HG03439 (cell line): ENCODE measurements around the gene SLC37A3.
"Not testable (repeated sequence)": the region's sequence is repeated elsewhere in the genome, so short reads cannot be mapped to it uniquely, and the experiment has no call there.

Experiments
- ATAC-seq: cut with Tn5 transposase; IDR thresholded peaks from one replicate; pipeline ENCODE4 v1.9.1; 2021; ENCODE audit warnings: mild to moderate bottlenecking, moderate library complexity; ENCODE audit not compliant: unreplicated experiment

The SLC37A3 gene

DNA sequence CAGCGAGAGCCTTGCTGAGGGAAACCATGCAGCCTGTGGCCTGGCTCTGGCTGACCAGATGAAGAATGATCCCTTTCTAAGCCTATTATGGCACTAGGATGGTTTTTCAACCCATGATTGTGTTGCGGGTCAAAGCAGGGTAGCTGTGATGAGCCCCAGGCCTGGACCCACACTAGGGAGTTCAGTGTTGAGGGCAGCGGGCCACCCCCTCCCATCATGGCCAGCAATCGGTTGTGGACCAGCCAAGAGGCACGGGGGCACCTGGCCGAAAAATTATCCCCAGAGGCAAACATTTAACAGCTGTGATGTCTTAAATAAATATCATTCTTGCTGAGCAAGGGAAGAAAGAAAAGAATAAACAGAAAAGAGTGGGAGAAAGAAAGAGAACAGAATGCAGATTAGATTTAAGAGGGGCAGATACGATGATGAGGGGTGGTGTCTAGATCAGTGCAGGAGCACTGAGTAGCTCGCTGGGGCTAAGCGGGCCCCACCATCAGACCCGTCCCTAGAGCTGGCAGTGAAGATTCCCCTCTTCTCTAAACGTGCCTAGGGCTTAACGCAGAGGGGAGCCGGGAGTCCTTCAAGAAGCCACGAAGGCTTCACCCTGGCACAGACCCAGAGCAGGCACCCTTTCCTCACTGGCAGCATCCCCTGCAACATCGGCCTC is 82.7 kb downstream of the SLC37A3 start:
- no peak for ATAC-seq

DNA sequence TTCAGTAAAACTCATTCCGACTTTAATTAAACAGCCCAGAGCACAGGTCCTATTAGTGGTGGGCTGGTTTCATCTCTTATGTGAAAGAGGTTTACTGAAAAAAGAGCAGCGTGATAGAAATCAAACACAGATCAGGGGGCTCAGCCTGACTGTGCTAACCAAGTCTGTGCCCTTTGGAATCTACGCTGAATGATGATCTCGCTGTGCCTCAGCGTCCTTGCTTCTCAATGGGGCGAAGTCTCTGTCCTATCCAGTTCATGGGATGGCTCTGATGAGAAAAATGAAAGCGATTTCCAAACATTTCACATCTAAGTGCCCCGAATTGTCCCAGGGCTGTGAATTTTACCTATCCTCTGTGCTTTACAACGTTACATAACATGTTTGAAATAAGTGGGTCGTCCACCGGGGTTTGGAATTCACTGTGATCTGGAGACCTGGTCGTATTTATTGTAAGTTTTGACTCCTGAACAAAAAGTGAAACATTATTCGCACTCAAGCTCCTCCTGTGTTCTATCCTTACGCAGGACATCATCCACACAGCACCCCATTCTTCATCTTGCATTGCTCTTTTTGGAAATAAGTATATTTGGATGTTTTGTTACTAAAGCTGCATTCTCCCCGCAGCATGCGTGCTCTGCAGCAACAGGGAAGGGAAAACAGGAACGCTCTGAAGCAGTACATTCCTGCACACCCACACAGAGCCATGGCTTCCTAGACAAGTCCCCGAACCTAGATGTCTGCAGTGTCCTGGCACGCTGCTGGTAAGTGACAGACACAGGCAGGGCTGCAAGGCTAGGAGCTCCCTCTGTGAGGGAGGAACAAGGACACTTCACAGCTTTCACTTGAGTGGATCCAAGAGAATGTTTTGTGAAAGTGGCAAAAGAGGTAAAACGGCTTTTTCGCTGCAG is 83.5 kb downstream of the SLC37A3 start:
- no peak for ATAC-seq

DNA sequence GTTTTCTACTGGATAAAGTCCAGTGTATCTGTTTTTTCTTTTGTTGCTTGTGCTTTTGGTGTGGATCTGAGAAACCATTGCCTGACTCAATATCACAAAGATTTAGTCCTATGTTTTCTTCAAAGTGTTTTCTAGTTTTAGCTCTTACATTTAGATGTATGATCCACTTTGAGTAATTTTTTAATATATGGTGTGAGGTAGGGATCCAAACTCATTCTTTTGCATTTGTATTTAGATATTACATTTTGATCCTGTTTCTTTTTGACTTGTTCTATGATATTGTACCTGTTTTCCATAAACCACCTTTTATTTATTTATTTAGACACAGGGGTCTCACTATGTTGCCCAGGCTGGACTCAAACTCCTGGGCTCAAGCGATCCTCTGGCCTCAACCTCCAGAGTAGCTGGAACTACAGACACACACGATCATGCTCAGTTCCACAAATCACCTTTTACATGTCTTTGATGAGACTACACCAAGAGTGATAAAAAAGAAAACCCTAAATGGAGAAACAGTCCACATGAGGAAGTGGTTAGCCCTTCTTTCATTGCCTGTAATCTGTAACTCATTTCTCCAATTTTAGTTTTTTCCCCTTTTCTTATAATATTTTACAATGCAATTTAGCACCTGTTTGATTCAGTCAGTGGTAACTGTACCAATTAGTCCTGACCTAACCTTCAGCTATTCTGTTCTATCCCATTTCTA is 86.0 kb downstream of the SLC37A3 start:
- ATAC-seq, result no peak

DNA sequence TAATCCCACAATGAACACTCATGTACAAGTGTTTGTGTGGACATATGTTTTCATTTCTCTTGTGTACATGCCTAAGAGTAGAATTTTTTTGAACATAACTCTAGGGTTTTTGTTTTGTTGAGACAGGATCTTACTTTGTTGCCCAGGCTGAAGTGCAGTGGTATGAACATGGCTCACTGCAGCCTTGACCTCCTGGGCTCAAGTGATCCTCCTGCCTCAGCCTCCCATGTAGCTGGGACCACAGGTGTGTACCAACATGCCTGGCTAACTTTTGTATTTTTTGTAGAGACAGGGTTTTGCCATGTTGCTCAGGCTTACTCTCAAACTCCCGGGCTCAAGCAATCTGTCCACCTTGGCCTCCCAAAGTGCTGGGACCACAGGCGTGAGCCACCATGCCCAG is 87.2 kb downstream of the SLC37A3 start:
- not testable (repeated sequence) for ATAC-seq

DNA sequence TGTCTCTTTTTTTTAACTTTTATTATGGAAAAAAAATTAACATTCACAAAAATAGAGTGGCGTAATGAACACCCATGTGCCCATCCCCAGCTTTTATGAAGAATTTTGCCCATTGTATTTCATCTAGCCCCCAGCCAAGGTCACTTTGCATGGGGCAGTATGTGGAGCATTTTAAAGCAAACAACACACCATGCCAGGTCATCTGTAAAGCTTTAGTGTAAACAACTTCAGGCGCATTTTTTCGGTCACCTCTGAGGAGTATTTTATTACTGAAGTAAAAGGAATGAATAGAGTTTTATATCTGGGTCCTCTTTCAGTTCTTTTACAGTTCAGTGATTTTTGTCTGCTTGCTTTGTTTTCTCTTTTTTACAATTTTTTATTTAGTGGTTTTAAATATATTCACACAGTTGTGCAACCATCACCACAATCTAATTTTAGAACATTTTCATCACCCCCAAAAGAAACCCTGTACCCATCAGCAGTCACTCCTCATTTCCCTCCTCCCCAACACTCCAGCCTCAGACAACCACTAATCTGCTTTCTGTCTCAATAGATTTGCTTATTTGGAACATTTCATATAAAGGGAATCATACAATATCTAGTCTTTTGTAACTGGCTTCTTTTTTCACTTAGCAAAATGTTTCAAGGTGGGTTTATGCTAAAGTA is 87.9 kb downstream of the SLC37A3 start:
- no peak for ATAC-seq

DNA sequence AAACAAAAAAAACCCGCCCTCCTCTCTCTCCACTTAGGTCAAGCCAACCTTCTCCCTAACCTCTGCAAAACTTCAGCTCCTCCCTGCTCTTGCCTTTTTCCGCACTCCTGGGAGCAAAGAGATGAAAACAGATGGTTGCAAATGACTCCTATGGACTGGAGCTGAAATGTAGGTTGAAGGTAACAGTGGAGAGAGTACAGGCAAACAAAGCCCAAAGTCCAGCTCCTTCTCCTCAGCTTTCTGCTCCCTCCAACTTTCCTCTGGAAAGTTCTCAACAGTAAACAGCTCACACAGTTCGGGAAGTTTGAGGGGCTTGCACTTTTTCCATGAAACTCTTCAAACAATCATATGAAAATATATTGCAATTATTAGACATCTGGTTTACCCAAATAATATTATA is 90.3 kb downstream of the SLC37A3 start:
- ATAC-seq, result no peak

DNA sequence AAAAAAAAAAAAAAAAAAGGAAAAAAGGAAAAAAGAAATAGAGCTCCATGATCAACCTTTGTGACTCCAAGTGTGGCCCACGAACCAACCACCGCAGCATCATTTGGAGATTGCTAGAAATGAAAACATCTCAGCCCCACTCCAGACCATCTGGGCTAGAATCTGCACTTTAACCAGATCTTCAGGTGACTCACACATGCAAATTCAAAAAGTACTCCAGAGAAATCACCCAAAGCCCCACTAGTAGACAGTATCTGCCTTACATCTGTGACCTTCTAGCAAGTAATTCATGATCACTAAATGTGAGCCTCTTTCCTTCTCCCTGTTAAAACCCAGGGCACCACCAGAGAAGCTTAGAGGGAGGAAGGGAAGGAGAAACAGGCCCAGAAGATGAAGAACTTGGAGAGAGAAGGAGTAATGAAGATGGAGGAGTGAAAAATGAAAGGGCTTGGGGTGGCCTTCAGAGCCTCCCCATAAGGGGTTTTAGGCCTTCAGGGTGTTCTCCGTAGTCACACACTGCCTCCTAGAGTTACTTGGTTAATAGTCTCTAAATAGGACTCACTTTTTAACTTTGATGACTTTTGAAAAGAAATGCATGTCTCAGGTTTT is 94.0 kb downstream of the SLC37A3 start:
- no peak for ATAC-seq

DNA sequence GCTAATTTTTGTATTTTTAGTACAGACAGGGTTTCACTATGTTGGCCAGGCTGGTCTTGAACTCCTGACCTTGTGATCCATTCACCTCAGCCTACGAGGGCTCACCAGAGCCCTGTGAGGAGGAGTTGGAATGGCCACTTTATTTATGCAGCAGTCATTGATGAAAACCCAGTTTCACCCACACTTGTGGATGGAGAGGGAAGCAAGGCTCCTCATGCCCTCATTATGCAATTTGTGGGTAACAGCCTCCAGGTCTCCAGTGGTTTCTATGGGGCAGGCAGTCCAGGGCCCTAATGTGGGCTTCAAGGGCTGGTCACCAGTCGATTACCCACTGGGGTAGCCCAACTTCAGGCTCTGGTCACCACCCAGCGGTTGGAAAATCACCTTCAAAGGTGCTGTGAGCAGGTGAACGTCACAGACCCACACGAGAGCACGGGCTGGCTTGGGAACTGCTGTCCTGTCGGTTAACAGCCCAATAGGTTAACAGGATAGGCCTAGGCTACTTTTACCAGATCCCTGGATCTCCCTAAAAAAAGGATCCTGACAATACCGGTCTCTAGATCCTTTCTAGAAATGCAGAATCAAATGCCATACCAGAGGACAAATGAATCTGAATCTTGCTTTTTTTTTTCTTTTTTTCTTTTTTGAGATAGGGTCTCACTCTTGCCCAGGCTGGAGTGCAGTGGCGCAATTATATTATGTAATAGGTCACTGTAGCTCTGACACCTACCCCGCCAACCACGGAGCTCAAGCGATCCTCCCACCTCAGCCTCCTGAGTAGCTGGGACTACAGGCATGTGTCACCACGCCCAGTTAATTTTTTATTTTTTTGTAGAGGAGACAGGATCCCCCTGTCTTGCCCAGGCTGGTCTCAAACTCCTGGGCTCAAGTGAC is 97.8 kb downstream of the SLC37A3 start:
- no peak for ATAC-seq

DNA sequence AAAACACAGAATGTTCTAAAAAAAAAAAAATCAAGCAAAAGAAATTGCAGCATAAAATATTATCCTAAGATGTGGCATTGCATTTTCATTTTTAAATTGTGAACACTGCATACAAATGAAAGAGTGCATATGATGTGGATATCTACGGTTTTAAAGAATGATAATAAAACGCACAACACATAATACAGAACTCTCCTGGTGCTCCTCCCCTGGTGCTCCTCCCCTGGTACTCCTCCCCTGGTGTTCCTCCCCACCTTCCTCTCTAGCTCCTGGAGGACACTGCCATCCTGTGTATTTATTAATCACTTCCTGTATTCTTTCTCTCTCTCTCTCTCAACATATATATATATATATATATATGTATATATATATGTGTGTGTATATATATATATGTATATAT is 100.1 kb downstream of the SLC37A3 start:
- ATAC-seq, result no peak

DNA sequence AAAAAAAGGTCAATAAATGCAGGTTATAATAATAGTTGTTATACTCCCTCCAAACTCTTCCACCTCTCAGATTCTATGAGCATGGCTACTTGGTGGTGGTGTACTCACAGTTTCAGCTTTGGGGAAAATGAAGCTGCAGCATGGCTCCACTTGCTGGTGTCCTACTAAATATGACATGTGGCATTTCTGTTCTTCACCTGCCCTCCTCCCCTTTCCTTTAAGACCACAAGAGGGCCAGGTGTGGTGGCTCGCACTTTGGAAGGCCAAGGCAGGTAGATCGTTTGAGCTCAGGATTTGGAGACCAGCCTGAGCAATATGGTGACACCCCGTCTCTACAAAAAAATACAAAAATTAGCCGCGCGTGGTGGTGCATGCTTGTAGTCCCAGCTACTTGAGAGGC is 101.1 kb downstream of the SLC37A3 start:
- ATAC-seq, result no peak

DNA sequence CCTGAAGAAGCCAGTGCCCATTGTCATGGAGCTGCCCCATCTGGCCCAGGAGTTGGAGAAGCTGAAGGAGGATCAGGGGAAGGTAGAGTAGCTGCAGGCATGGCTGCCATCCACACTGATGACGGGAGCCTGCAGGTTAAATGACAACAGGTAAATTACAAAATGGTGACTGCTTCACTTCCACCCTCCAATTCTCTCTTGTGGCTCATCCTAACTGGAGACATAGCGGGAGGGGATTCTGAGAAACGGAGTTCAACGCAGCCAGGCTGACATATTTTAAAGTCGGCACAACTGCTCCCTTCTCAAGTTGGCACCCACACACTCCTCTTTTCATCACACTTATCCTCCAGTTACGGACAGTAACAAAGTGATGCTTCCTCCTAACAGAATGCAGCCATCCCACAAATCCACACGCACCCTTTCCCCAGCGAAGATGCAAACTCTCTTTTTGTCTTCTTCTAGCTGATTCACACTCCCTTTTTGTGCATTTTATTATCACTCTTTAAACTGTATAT is 103.0 kb downstream of the SLC37A3 start:
- ATAC-seq, result no peak

DNA sequence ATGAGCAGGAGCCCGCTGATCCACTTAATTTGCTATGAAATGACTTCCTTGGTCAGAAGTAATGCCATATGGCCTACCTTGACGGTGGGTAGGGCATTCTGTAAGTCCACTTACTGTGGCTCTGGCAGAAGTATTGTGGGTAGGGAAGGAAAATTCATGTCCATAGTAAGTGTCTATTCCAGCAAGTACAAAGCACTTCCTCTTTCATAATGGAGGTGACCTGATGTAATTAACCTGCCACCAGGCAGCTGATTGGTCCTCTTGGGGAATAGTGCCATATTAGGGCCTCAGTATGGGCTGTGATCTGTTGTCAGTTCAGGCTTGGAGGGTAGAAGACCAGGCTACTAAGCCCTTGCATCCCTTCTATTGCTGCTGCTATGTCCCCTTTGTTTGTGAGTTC is 103.9 kb downstream of the SLC37A3 start:
- no peak for ATAC-seq

DNA sequence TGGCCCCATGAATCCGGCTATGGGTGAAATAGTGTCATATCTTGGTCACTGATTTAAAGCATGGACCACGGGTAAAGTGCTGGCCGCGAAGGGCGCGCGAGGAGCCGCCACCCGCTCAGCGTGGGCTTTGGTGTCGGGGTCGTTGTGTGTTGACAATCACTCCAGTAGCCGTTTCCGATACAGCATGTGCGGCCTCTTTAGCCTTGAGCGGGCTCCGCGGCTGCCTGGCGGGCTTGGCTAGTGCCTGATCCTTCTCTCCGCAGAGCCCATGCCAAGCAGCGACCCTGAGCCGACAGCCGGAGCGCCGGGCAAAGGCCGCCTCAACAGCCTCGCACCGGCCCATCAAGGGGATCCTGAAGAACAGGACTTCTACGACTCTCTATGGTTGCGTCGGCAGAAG is 105.9 kb downstream of the SLC37A3 start:
- ATAC-seq, result no peak

DNA sequence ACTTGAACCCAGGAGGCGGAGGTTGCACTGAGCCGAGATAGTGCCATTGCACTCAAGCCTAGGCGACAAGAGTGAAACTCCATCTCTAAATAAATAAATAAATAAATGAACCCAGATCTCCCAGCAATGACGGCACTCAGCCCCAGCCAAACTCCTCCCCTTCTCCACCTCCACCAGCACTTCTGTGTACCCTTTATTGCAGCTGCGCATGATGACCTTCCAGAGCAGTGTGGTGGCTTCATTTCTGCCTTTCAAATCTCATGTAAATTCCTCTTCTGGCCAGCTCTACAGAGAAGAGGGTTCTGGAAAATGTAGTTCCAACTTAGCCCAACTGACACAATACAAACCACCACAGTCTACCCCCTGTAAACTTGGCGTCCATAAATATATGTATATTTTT is 108.5 kb downstream of the SLC37A3 start:
- no peak for ATAC-seq

DNA sequence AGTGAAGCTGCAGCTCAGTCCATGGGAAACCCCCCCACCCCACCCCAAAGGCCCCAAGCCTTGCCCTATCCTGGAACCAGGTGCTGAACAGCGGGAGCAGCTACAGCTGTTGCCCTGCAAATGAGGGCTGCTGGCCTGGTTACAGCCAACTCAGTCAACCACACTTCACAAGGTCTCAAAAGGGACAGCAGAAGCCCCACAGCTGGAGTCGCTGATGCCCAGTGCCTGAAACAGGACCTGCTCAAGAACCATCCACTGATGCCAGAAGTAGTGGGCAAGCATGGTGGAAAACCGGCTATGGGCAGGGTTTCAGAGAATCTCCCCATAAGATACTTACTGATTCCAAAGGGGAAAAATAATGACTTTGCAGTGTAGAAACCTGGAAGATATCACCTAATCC is 110.3 kb downstream of the SLC37A3 start:
- no peak for ATAC-seq

DNA sequence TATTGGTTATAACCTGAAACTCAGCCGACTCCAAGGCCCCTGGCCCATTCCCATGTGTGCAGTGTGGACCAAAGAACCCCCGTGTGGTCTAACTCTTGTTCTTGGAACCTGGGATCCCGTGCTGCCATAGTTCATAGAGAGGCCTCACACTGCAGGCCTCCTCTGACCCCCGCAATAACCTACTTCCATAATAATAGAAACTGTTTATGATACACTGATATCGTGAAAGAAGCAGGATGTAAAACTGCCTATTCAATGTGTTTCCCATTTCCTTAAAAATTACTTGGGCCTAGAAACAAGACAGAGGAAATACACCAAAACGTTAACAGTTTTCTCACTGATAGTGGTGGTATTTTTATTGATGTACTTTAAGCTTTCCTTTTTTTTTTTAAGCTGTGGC is 112.4 kb downstream of the SLC37A3 start:
- no peak for ATAC-seq

DNA sequence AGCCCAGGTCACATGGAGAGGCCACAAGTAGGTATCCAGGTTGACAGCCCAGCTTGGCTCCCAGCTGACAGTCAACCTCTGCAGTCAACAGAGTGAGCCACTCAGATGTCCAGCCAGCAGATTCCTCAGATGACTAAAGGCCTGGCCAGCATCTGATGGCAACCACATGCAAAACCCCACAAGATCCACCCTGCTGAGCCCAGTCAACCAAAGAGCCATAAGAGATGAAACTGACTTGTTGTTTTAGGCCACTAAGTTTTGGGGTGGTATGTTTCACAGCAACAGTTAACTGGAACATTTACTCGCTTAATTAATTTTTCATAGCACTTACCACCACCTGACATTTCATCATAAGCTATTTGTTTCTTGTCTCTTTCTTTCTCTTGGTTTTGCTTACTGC is 114.3 kb downstream of the SLC37A3 start:
- no peak for ATAC-seq
